IMR-90 (cell line): ENCODE measurements around the gene DOCK4. TPM values are rescaled to one million over a fixed set of nuclear protein-coding genes. Genes with fewer than 3 reads are reported as not detected.

ENCODE experiments used
- ATAC-seq: fragments of 200-7000 bp; cut with Tn5 transposase; 2 replicates; pipeline ENCODE4 v1.9.1; 2020; ENCODE audit warnings: low read depth, mild to moderate bottlenecking, moderate library complexity
- BruUV-seq: library from RNA; stranded (reverse); fragments of 400-500 nt; replicated peaks from 2 replicates; lab custom pipeline; 2021; lab: Mats Ljungman, UMichigan
- CTCF ChIA-PET: fragments of 300-600 bp; formaldehyde crosslinking; extraction: SDS; loops from one replicate; lab custom pipeline; 2021; ENCODE audit warnings: antibody characterized with exemption; lab: Yijun Ruan, JAX
- POLR2A ChIA-PET: fragments of 300-600 bp; sonication (Branson Sonifier 250); formaldehyde crosslinking; loops from one replicate; lab custom pipeline; 2022; ENCODE audit warnings: antibody characterized with exemption; ENCODE audit not compliant: unreplicated experiment; lab: Charles Lee
- DNase-seq: peaks from one replicate; pipeline ENCODE4 v3.0.0; 2013
- H2AFZ ChIP-seq: replicated peaks from 2 replicates; pipeline ENCODE3; 2013; ENCODE audit warnings: low read length, mild to moderate bottlenecking; ENCODE audit not compliant: poor library complexity
- H2AK5ac ChIP-seq: 2 replicates; pipeline ENCODE4 v1.6.1; 2013; ENCODE audit warnings: low read depth, low read length, inconsistent platforms
- H2AK9ac ChIP-seq: replicated peaks from 2 replicates; pipeline ENCODE3; 2013; ENCODE audit warnings: mild to moderate bottlenecking, low read depth, low read length, moderate library complexity; ENCODE audit not compliant: poor library complexity
- H2BK120ac ChIP-seq: 2 replicates; pipeline ENCODE4 v1.6.1; 2013; ENCODE audit warnings: low read depth, low read length, inconsistent platforms
- H2BK15ac ChIP-seq: 3 replicates; pipeline ENCODE4 v1.6.1; 2013; ENCODE audit warnings: low read depth, low read length, inconsistent platforms
- H2BK20ac ChIP-seq: 2 replicates; pipeline ENCODE4 v1.6.1; 2013; ENCODE audit warnings: low read depth, mild to moderate bottlenecking, inconsistent platforms, low read length, moderate library complexity
- H2BK5ac ChIP-seq: 2 replicates; pipeline ENCODE4 v1.6.1; 2013; ENCODE audit warnings: mild to moderate bottlenecking, low read depth, low read length, inconsistent platforms; ENCODE audit not compliant: poor library complexity, severe bottlenecking
- H3K14ac ChIP-seq: replicated peaks from 2 replicates; pipeline ENCODE4 v1.6.1; 2013; ENCODE audit warnings: low read depth, low read length, inconsistent platforms
- H3K18ac ChIP-seq: 2 replicates; pipeline ENCODE4 v1.6.1; 2013; ENCODE audit warnings: low read depth, low read length, control low read depth
- H3K23ac ChIP-seq: 2 replicates; pipeline ENCODE4 v1.6.1; 2013; ENCODE audit warnings: low read depth, low read length, inconsistent platforms
- H3K27ac ChIP-seq: 2 replicates; pipeline ENCODE4 v1.5.1; 2013; ENCODE audit warnings: mild to moderate bottlenecking, control low read depth, low read length; ENCODE audit not compliant: insufficient read depth
- H3K27me3 ChIP-seq: 2 replicates; pipeline ENCODE4 v1.6.1; 2013; ENCODE audit warnings: low read length; ENCODE audit not compliant: control insufficient read depth, insufficient read depth
- H3K36me3 ChIP-seq: 2 replicates; pipeline ENCODE4 v1.6.1; 2013; ENCODE audit warnings: low read length, mixed read lengths; ENCODE audit not compliant: control insufficient read depth, insufficient read depth
- H3K4ac ChIP-seq: 2 replicates; pipeline ENCODE4 v1.6.1; 2013; ENCODE audit warnings: low read depth, low read length, inconsistent platforms
- H3K4me1 ChIP-seq: 2 replicates; pipeline ENCODE4 v1.6.1; 2013; ENCODE audit warnings: low read length, mixed read lengths; ENCODE audit not compliant: control insufficient read depth, insufficient read depth
- H3K4me2 ChIP-seq: 2 replicates; pipeline ENCODE4 v1.6.1; 2013; ENCODE audit warnings: low read depth, mild to moderate bottlenecking, control low read depth, low read length, moderate library complexity
- H3K4me3 ChIP-seq: 2 replicates; pipeline ENCODE4 v1.5.1; 2013; ENCODE audit warnings: low read depth, mild to moderate bottlenecking, control low read depth, low read length, moderate library complexity; ENCODE audit not compliant: insufficient read depth
- H3K56ac ChIP-seq: 2 replicates; pipeline ENCODE4 v1.6.1; 2013; ENCODE audit warnings: low read length, inconsistent platforms; ENCODE audit not compliant: insufficient read depth; ENCODE audit errors: extremely low read depth
- H3K79me1 ChIP-seq, 2 experiments: 2 replicates each; pipeline ENCODE4 v1.6.1; 2013; ENCODE audit warnings: low read length in 2 of 2, inconsistent platforms in 1 of 2, low read depth in 1 of 2
- H3K9ac ChIP-seq: 2 replicates; pipeline ENCODE4 v1.6.1; 2013; ENCODE audit warnings: low read depth, low read length, control low read depth
- H3K9me1 ChIP-seq: 2 replicates; pipeline ENCODE4 v1.6.1; 2013; ENCODE audit warnings: low read length, inconsistent platforms; ENCODE audit not compliant: insufficient read depth
- H3K9me3 ChIP-seq: 2 replicates; pipeline ENCODE4 v1.6.1; 2013; ENCODE audit warnings: low read length; ENCODE audit not compliant: control insufficient read depth, insufficient read depth
- H4K20me1 ChIP-seq: 2 replicates; pipeline ENCODE4 v1.6.1; 2013; ENCODE audit warnings: low read length, inconsistent platforms; ENCODE audit not compliant: insufficient read depth
- H4K5ac ChIP-seq: 2 replicates; pipeline ENCODE4 v1.6.1; 2013; ENCODE audit warnings: mild to moderate bottlenecking, low read depth, low read length, control low read depth
- H4K8ac ChIP-seq, 2 experiments: 2 replicates each; pipeline ENCODE4 v1.6.1; 2013; ENCODE audit warnings: low read depth in 2 of 2, low read length in 2 of 2, control low read depth in 1 of 2, inconsistent platforms in 1 of 2
- H4K91ac ChIP-seq: 2 replicates; pipeline ENCODE4 v1.6.1; 2013; ENCODE audit warnings: low read depth, low read length, inconsistent platforms; ENCODE audit not compliant: insufficient read depth
- CHD1 ChIP-seq: IDR thresholded peaks from 2 replicates; pipeline ENCODE4 v1.6.1; 2012; ENCODE audit warnings: low read depth, low read length, improper control_type of control experiment
- FOS ChIP-seq: fragments of 150-350 bp; IDR thresholded peaks from 2 replicates; pipeline ENCODE4 v1.6.1; 2016; ENCODE audit warnings: low read depth, low read length
- MAZ ChIP-seq: IDR thresholded peaks from 2 replicates; pipeline ENCODE4 v1.6.1; 2012; ENCODE audit warnings: low read depth, mild to moderate bottlenecking, low read length, improper control_type of control experiment, moderate library complexity, borderline replicate concordance
- RAD21 ChIP-seq: IDR thresholded peaks from 2 replicates; pipeline ENCODE4 v1.6.1; 2012; ENCODE audit warnings: low read length, improper control_type of control experiment
- RCOR1 ChIP-seq: IDR thresholded peaks from 2 replicates; pipeline ENCODE4 v1.6.1; 2012; ENCODE audit warnings: mild to moderate bottlenecking, low read length, improper control_type of control experiment; ENCODE audit not compliant: insufficient replicate concordance
- RFX5 ChIP-seq: IDR thresholded peaks from 2 replicates; pipeline ENCODE4 v1.8.0; 2012; ENCODE audit warnings: low read depth, mild to moderate bottlenecking, low read length, moderate library complexity
- SMC3 ChIP-seq: fragments of 150-350 bp; IDR thresholded peaks from 2 replicates; pipeline ENCODE4 v1.6.1; 2016; ENCODE audit warnings: low read depth, mild to moderate bottlenecking, antibody characterized with exemption, low read length, moderate library complexity
- WGBS, 2 experiments: methylation state at CpG; one replicate each; pipeline versions ENCODE4 v1.1.5 to v1.1.7; 2013; ENCODE audit warnings: missing lambda C conversion rate in 2 of 2; ENCODE audit not compliant: insufficient read length in 1 of 2; ENCODE audit errors: extremely low coverage in 2 of 2; 5-methylcytosine and 5-hydroxymethylcytosine counted together
- dilution Hi-C: fragments of 300-500 bp; cut with HindIII; formaldehyde crosslinking; loops from one replicate; pipeline ENCODE4 v1.14.3; 2018; ENCODE audit warnings: low sequenced_read_pairs; ENCODE audit not compliant: unreplicated experiment
- in situ Hi-C: fragments of 300-500 bp; cut with MboI; formaldehyde crosslinking; loops from 3 replicates; pipeline ENCODE4 v1.14.3; 2019; ENCODE audit warnings: low sequenced_read_pairs, inconsistent platforms, mixed read lengths
- intact Hi-C: fragments of 100-400 bp; cut with micrococcal nuclease; formaldehyde crosslinking; loops from 2 replicates; pipeline ENCODE4 v1.10.0; 2022
- polyA plus RNA-seq, 3 experiments: library from polyadenylated mRNA; depleted of rRNA; stranded (reverse); fragments of >200 nt; gene quantifications; 2 replicates each; pipeline ENCODE4 v1.2.3, GENCODE V29; 2012; ENCODE audit warnings: low replicate concordance in 1 of 3
- total RNA-seq: library from RNA; depleted of rRNA; stranded (reverse); fragments of >200 nt; gene quantifications from 2 replicates; pipeline ENCODE4 v1.2.3, GENCODE V29; 2012
- TF ChIP-seq, protein P1 (sequence below): fragments of 150-350 bp; IDR thresholded peaks from 2 replicates; pipeline ENCODE4 v1.6.1; 2017; ENCODE audit warnings: mild to moderate bottlenecking, antibody characterized with exemption, low read length, low read depth

Gene DOCK4
- total and polyA plus RNA-seq, 2 of the 4 experiments (the other 2 are of a cell fraction) = 4.4 to 12.2 TPM

DNA sequence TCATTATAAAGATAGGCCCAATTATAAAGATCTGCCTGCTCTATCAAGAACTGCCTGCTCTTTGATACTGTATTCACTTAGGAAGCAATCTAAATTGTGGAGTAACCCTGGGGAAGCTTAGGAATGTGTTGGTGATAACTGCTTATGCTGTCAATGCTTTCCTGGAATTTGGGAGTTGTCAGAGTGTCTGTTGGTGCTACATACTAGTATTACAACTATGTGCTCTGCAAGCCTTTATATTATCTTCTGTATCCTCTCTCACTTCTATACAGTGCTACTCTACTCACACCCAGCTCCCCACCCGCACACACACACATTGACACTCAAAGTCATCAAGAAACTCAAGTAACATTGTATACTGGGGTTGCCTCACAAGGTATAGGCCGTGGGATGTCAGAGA is 6.4 kb upstream of the DOCK4 start:
- H2AK9ac ChIP-seq = no peak overlapping the region
- POLR2A ChIA-PET = no interaction called here
- BruUV-seq = no TSS peak
- DNase-seq (peak; percentile 35), ATAC-seq (peak; percentile 83)
- no peak overlapping the region for H4K5ac ChIP-seq
- H4K91ac ChIP-seq = no peak overlapping the region
- H3K9ac ChIP-seq = no peak overlapping the region
- dilution Hi-C loops = no loop called here
- no peak overlapping the region for H2AK5ac ChIP-seq
- no peaks in the 10 kb centered on the region for H3K9me3 ChIP-seq
- H3K36me3 ChIP-seq = no peaks in the 10 kb centered on the region
- intact Hi-C loops = no loop called here
- H2BK120ac ChIP-seq = no peak overlapping the region
- H4K20me1 ChIP-seq = peaks cover 11% of the 10 kb centered on the region; the same call in 1 of the 2 replicates
- H2AFZ ChIP-seq = no peak overlapping the region
- H3K23ac ChIP-seq = no peak overlapping the region
- H3K79me1 ChIP-seq = peaks cover 15 to 44% of the 10 kb centered on the region in 2 experiments
- TF ChIP-seq SMC3 (no peak), RCOR1 (no peak), RAD21 (no peak), RFX5 (no peak), CHD1 (no peak), FOS (no peak), MAZ (no peak)
- TF ChIP-seq, protein P1, sequence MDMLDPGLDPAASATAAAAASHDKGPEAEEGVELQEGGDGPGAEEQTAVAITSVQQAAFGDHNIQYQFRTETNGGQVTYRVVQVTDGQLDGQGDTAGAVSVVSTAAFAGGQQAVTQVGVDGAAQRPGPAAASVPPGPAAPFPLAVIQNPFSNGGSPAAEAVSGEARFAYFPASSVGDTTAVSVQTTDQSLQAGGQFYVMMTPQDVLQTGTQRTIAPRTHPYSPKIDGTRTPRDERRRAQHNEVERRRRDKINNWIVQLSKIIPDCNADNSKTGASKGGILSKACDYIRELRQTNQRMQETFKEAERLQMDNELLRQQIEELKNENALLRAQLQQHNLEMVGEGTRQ = no peak
- peak overlapping the region; percentile 59 for H2BK5ac ChIP-seq
- peaks cover 10% of the 10 kb centered on the region for H3K4me1 ChIP-seq
- in situ Hi-C loops = loop anchor here (25.0 kb wide), 1 partner anchor 450 kb away; no protein-coding TSS in a partner anchor
- H3K18ac ChIP-seq = 0 out of 2 replicates have a peak overlapping the region, but pooled peaks have one; percentile 29
- H4K8ac ChIP-seq = no peak overlapping the region
- peaks cover 11% of the 10 kb centered on the region for H3K9me1 ChIP-seq
- no peak overlapping the region for H2BK20ac ChIP-seq
- CTCF ChIA-PET = no interaction called here
- no CpG with 5 or more reads among the region's 2 CpGs for WGBS, 2 experiments
- no peak overlapping the region for H3K4me3 ChIP-seq
- peak overlapping the region; percentile 67; the same call in 1 of the 2 replicates for H3K27ac ChIP-seq
- H3K27me3 ChIP-seq = no peaks in the 10 kb centered on the region
- H3K14ac ChIP-seq = no peak overlapping the region
- H3K4me2 ChIP-seq = peak overlapping the region; percentile 67
- no peak overlapping the region for H3K56ac ChIP-seq
- peak overlapping the region; percentile 62; the same call in 1 of the 2 replicates for H3K4ac ChIP-seq
- no peak overlapping the region for H2BK15ac ChIP-seq
